ENCODE results near the gene ACAD8.

The ACAD8 gene

DNA sequence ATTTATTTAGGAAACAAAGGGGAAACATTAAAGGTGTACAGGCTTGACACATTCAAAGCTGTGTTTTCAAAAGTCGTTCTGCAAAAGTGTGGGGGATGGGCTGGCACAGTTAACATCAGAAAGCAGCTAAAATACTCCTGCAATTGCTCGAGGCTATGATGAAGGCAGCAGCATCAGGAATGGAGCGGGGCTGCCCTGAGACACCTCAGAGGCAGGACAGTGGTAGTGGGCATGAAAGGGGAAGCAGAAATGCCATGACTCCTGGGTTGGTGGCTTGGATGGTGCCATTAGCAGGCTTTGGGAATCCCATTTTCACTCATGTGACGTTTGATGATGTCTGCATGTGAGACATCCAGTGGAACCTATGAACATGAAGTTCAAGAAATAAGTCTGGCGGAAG, 30.2 kb upstream of the ACAD8 start:
- peaks cover 71% of the 10 kb centered on the region for H3K4me1 ChIP-seq (ENCODE audit: insufficient read depth, low read length, poor library complexity, severe bottlenecking)
- H3K4me2 ChIP-seq (ENCODE audit: low read depth, low read length, poor library complexity, severe bottlenecking): peak overlapping the region; percentile 96
- peak overlapping the region; percentile 21; the same call in 1 of the 2 replicates for H2AFZ ChIP-seq (ENCODE audit: low read length)
- no peak for TF ChIP-seq EZH2phosphoT487 (IDR thresholded peaks at IDR 0.05; ENCODE audit: borderline replicate concordance)
- TF ChIP-seq, protein P1, sequence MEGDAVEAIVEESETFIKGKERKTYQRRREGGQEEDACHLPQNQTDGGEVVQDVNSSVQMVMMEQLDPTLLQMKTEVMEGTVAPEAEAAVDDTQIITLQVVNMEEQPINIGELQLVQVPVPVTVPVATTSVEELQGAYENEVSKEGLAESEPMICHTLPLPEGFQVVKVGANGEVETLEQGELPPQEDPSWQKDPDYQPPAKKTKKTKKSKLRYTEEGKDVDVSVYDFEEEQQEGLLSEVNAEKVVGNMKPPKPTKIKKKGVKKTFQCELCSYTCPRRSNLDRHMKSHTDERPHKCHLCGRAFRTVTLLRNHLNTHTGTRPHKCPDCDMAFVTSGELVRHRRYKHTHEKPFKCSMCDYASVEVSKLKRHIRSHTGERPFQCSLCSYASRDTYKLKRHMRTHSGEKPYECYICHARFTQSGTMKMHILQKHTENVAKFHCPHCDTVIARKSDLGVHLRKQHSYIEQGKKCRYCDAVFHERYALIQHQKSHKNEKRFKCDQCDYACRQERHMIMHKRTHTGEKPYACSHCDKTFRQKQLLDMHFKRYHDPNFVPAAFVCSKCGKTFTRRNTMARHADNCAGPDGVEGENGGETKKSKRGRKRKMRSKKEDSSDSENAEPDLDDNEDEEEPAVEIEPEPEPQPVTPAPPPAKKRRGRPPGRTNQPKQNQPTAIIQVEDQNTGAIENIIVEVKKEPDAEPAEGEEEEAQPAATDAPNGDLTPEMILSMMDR (conservative IDR thresholded peaks at IDR 0.05; ENCODE audit: low read length): no peak
- peaks cover 88% of the 10 kb centered on the region for H3K79me2 ChIP-seq (ENCODE audit: insufficient read depth, low read length)
- peaks cover 30% of the 10 kb centered on the region for H4K20me1 ChIP-seq (ENCODE audit: insufficient read depth, low read length, poor library complexity, severe bottlenecking)
- peak overlapping the region; percentile 82 for H3K9ac ChIP-seq (ENCODE audit: low read depth, low read length, poor library complexity, severe bottlenecking)
- no peaks in the 10 kb centered on the region for H3K27me3 ChIP-seq (ENCODE audit: insufficient read depth, low read length, poor library complexity, severe bottlenecking)
- H3K4me3 ChIP-seq (ENCODE audit: low read length, poor library complexity, severe bottlenecking): peak overlapping the region; percentile 82
- peaks cover 7% of the 10 kb centered on the region; the same call in 1 of the 2 replicates for H3K36me3 ChIP-seq (ENCODE audit: insufficient read depth, low read length)
- no peaks in the 10 kb centered on the region for H3F3A ChIP-seq (ENCODE audit: low read depth)
- no peaks in the 10 kb centered on the region for H3K9me2 ChIP-seq (replicated peaks; ENCODE audit: low read depth, low read length)
- H3K9me3 ChIP-seq (ENCODE audit: insufficient read depth, low read depth, low read length): no peaks in the 10 kb centered on the region

DNA sequence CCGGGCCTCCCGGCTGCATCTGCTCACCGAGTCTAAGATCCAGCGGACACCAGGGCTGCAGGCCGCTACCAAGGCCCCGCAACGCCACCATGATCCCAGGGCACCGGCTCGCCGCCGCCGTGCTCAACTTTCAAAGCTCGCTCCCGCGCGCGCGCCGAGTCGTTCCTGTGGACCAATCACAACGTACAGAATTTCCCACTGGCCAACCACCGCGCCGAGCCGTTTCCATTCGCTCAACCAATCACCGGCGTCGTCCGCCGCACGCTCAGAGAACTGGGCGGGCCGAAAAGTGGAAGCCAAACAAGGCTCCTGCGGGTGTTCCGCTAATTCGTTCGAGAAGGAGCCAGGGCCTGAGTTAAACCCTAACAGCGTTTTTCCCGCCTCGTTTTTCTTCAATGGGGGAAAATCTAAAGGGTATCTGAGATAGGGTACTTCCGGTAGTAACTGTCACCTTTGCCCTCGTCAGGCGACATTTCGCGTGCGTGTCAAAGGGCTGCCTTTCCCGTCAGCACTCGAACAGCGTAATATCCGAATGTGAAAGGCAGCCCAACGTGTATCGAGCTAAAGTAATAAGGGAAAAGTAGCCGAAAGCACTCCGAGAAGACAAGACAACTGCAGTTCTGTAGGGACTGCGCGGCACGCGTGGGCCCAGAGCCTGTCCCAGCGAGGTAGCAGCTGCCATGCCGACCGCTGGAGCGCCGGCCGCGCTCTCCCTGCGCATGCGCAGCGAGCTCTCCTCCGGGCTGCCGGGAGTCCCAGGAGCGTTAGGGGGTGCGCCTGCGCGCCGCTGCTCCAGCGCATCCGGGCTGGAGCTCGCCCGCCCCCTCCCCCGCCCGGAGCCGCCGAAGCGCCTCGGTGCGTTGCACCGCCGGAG, 29.3 kb upstream of the ACAD8 start, which contains the start of the genes NCAPD3 and VPS26B:
NCAPD3 (minus strand) TSS at position 132 of the 874 bp plus-strand sequence; CDS start at position 91, 41 bp downstream.
VPS26B (plus strand) TSS at position 836 of the 874 bp plus-strand sequence. CDS start 452 bp downstream, outside the sequence.
- Histone ChIP-seq H3K79me2 (ENCODE audit: insufficient read depth, low read length) (peaks cover 81% of the 10 kb centered on the region), H3K27me3 (ENCODE audit: insufficient read depth, low read length, poor library complexity, severe bottlenecking) (no peaks in the 10 kb centered on the region), H3K9ac (ENCODE audit: low read depth, low read length, poor library complexity, severe bottlenecking) (peak within 1 kb of the TSS; percentile 82), H3K9me2 (replicated peaks; ENCODE audit: low read depth, low read length) (no peaks in the 10 kb centered on the region), H3K36me3 (ENCODE audit: insufficient read depth, low read length) (peaks cover 3% of the 10 kb centered on the region; the same call in 1 of the 2 replicates), H3K9me3 (ENCODE audit: insufficient read depth, low read depth, low read length) (no peaks in the 10 kb centered on the region), H3K4me2 (ENCODE audit: low read depth, low read length, poor library complexity, severe bottlenecking) (peak within 1 kb of the TSS; percentile 96), H4K20me1 (ENCODE audit: insufficient read depth, low read length, poor library complexity, severe bottlenecking) (peaks cover 30% of the 10 kb centered on the region), H3K4me1 (ENCODE audit: insufficient read depth, low read length, poor library complexity, severe bottlenecking) (peaks cover 65% of the 10 kb centered on the region), H3F3A (ENCODE audit: low read depth) (no peaks in the 10 kb centered on the region), H3K4me3 (ENCODE audit: low read length, poor library complexity, severe bottlenecking) (peak within 1 kb of the TSS; percentile 82), H2AFZ (ENCODE audit: low read length) (peak within 1 kb of the TSS; percentile 99)
- TF ChIP-seq EZH2phosphoT487 (IDR thresholded peaks at IDR 0.05; ENCODE audit: borderline replicate concordance): no peak
- TF ChIP-seq, protein P1 (conservative IDR thresholded peaks at IDR 0.05; ENCODE audit: low read length): no peak

DNA sequence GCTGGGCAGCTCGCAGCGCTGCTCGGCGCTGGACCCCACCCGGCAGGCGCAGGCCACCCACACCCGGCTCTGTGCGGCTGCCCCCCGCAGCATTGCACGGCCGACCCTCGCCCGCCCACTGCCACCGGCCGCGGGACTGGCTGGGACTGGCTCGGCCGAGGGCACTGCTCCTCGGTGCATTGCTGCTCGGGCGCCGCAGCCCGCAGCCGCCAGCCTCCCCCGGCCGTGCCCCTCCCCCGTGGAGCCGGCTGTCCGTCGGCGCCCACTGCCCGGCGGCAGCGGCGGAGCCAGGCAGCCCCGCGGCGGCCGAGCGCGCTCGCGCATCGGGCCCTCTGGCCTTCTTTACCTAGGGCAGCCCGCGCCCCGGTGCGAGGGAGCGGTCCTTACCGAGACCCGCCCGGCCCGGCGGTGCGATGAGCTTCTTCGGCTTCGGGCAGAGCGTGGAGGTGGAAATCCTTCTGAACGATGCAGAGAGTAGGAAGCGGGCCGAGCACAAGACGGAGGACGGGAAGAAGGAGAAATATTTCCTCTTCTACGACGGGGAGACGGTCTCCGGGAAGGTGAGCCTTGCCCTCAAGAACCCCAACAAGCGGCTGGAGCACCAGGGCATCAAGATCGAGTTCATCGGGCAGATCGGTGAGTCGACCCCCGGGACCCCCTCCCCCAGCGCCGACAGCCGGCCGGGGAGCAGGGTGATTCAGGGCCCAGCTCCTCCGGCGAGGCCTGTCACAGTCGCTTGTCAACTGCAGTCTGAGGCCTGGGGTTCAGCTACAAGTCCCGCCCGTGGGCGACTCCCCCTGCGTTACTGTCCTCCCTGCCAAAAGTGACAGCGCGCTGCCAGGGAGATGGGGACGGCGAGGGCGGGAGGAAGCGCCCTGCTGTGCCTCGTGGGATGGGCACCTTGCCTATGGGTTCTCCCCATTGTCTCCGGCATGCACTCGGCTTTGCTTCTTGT, 28.4 kb upstream of the ACAD8 start:
- peaks cover 82% of the 10 kb centered on the region for H3K79me2 ChIP-seq (ENCODE audit: insufficient read depth, low read length)

More for the DNA sequence above, 28.4 kb upstream of the ACAD8 start:
- Histone ChIP-seq H3F3A (ENCODE audit: low read depth) (no peaks in the 10 kb centered on the region), H2AFZ (ENCODE audit: low read length) (peak overlapping the region; percentile 28; the same call in 1 of the 2 replicates), H3K27me3 (ENCODE audit: insufficient read depth, low read length, poor library complexity, severe bottlenecking) (no peaks in the 10 kb centered on the region), H3K9me2 (replicated peaks; ENCODE audit: low read depth, low read length) (no peaks in the 10 kb centered on the region), H3K4me2 (ENCODE audit: low read depth, low read length, poor library complexity, severe bottlenecking) (peak overlapping the region; percentile 88), H4K20me1 (ENCODE audit: insufficient read depth, low read length, poor library complexity, severe bottlenecking) (peaks cover 34% of the 10 kb centered on the region), H3K9ac (ENCODE audit: low read depth, low read length, poor library complexity, severe bottlenecking) (peak overlapping the region; percentile 82), H3K9me3 (ENCODE audit: insufficient read depth, low read depth, low read length) (no peaks in the 10 kb centered on the region), H3K4me3 (ENCODE audit: low read length, poor library complexity, severe bottlenecking) (peak overlapping the region; percentile 82), H3K36me3 (ENCODE audit: insufficient read depth, low read length) (no peaks in the 10 kb centered on the region), H3K4me1 (ENCODE audit: insufficient read depth, low read length, poor library complexity, severe bottlenecking) (peaks cover 71% of the 10 kb centered on the region)
- TF ChIP-seq, protein P1 (conservative IDR thresholded peaks at IDR 0.05; ENCODE audit: low read length): no peak
- no peak for TF ChIP-seq EZH2phosphoT487 (IDR thresholded peaks at IDR 0.05; ENCODE audit: borderline replicate concordance)
